GM23338 (cell line): ENCODE results near the gene C22orf23. TPM values are rescaled to one million over a fixed set of nuclear protein-coding genes. Genes with fewer than 3 reads are reported as not detected.

Experiments
- ATAC-seq: fragments of 200-7000 bp; cut with Tn5 transposase; 3 replicates; pipeline ENCODE4 v1.9.1; 2020
- DNase-seq: peaks from one replicate; pipeline ENCODE4 v3.0.0-alpha.2; 2015; ENCODE audit warnings: low spot score
- H2AFZ ChIP-seq: fragments of 200-600 bp; sonication (generic); 2 replicates; pipeline ENCODE4 v1.8.0; 2016; ENCODE audit warnings: antibody characterized with exemption, mild to moderate bottlenecking, moderate library complexity
- H3F3A ChIP-seq: fragments of 200-600 bp; sonication (generic); replicated peaks from 2 replicates; pipeline ENCODE4 v1.8.0; 2017; ENCODE audit warnings: antibody characterized with exemption, mixed run types, low read depth
- H3K27ac ChIP-seq: fragments of 200-600 bp; sonication (generic); 2 replicates; pipeline ENCODE4 v1.6.1; 2016; ENCODE audit warnings: low read depth
- H3K27me3 ChIP-seq: fragments of 200-600 bp; sonication (generic); 2 replicates; pipeline ENCODE4 v1.8.0; 2016; ENCODE audit warnings: mild to moderate bottlenecking, mixed run types, moderate library complexity; ENCODE audit not compliant: insufficient read depth
- H3K36me3 ChIP-seq: fragments of 200-600 bp; sonication (generic); 2 replicates; pipeline ENCODE4 v1.8.0; 2016; ENCODE audit warnings: mild to moderate bottlenecking; ENCODE audit not compliant: insufficient read depth
- H3K4me1 ChIP-seq: fragments of 200-600 bp; sonication (generic); 2 replicates; pipeline ENCODE4 v1.8.0; 2016; ENCODE audit warnings: mild to moderate bottlenecking, moderate library complexity; ENCODE audit not compliant: insufficient read depth
- H3K4me2 ChIP-seq: fragments of 200-600 bp; sonication (generic); 2 replicates; pipeline ENCODE4 v1.7.1; 2017; ENCODE audit warnings: mixed run types
- H3K4me3 ChIP-seq: fragments of 200-600 bp; sonication (generic); 2 replicates; pipeline ENCODE4 v1.6.1; 2016; ENCODE audit warnings: mixed run types
- H3K79me2 ChIP-seq: fragments of 200-600 bp; sonication (generic); replicated peaks from 2 replicates; pipeline ENCODE4 v1.8.0; 2017; ENCODE audit warnings: mild to moderate bottlenecking; ENCODE audit not compliant: insufficient read depth
- H3K9me2 ChIP-seq: fragments of 200-600 bp; sonication (generic); 2 replicates; pipeline ENCODE4 v1.8.0; 2017; ENCODE audit not compliant: insufficient read depth
- H4K20me1 ChIP-seq: fragments of 200-600 bp; sonication (generic); replicated peaks from 2 replicates; pipeline ENCODE4 v1.8.0; 2017; ENCODE audit warnings: mild to moderate bottlenecking; ENCODE audit not compliant: insufficient read depth
- H3K27ac Mint-ChIP-seq: 2 replicates; pipeline ENCODE4 v1.8.0; 2020; ENCODE audit warnings: inconsistent platforms, mild to moderate bottlenecking, moderate library complexity, mixed read lengths
- H3K27me3 Mint-ChIP-seq: 3 replicates; pipeline ENCODE4 v1.8.0; 2022; ENCODE audit warnings: low read depth, mild to moderate bottlenecking, moderate library complexity, mixed read lengths, inconsistent platforms; ENCODE audit not compliant: insufficient read depth, poor library complexity
- H3K36me3 Mint-ChIP-seq: 3 replicates; pipeline ENCODE4 v1.8.0; 2021; ENCODE audit warnings: low read depth, mild to moderate bottlenecking, inconsistent platforms, moderate library complexity, mixed read lengths
- H3K4me1 Mint-ChIP-seq: 3 replicates; pipeline ENCODE4 v1.8.0; 2020; ENCODE audit warnings: mild to moderate bottlenecking, inconsistent platforms, mixed read lengths
- H3K4me3 Mint-ChIP-seq: 3 replicates; pipeline ENCODE4 v1.8.0; 2021; ENCODE audit warnings: moderate library complexity, mild to moderate bottlenecking, inconsistent platforms, mixed read lengths
- H3K9me3 Mint-ChIP-seq: 3 replicates; pipeline ENCODE4 v1.8.0; 2020; ENCODE audit warnings: moderate library complexity, mild to moderate bottlenecking, inconsistent platforms, mixed read lengths
- CREB1 ChIP-seq: fragments of 250-450 bp; sonication (Bioruptor Pico); IDR thresholded peaks from 2 replicates; pipeline ENCODE4 v1.5.0; 2020; ENCODE audit warnings: low read depth, mild to moderate bottlenecking, moderate library complexity
- CTCF ChIP-seq, 2 experiments: fragments of 200-600 bp in 1 of 2; sonication (generic) in 1 of 2; conservative IDR thresholded peaks; 2 replicates each; pipeline versions ENCODE4 v1.5.1 to v1.6.1; 2016 to 2017; ENCODE audit warnings: antibody characterized with exemption in 2 of 2, low read depth in 2 of 2, mild to moderate bottlenecking in 2 of 2, moderate library complexity in 1 of 2
- ETS1 ChIP-seq: IDR thresholded peaks from 2 replicates; pipeline ENCODE4 v1.6.1; 2016; ENCODE audit warnings: antibody characterized with exemption
- EZH2 ChIP-seq: fragments of 200-600 bp; sonication (generic); IDR thresholded peaks from one replicate; pipeline ENCODE4 v1.8.0; 2017; ENCODE audit warnings: antibody characterized with exemption, mild to moderate bottlenecking, low read depth; ENCODE audit not compliant: unreplicated experiment
- EZH2phosphoT487 ChIP-seq: fragments of 200-600 bp; sonication (generic); IDR thresholded peaks from one replicate; pipeline ENCODE4 v1.8.1; 2018; ENCODE audit warnings: antibody characterized with exemption; ENCODE audit not compliant: unreplicated experiment
- POLR2AphosphoS5 ChIP-seq: IDR thresholded peaks from 2 replicates; pipeline ENCODE4 v1.6.1; 2016; ENCODE audit warnings: antibody characterized with exemption, low read depth
- REST ChIP-seq: IDR thresholded peaks from one replicate; pipeline ENCODE4 v1.6.1; 2018; ENCODE audit warnings: antibody characterized with exemption; ENCODE audit not compliant: unreplicated experiment
- ZNF331 ChIP-seq: fragments of 250-450 bp; sonication (Bioruptor Pico); IDR thresholded peaks from 2 replicates; pipeline ENCODE4 v1.5.0; 2020; ENCODE audit warnings: low read depth, mild to moderate bottlenecking, moderate library complexity
- polyA plus RNA-seq: library from polyadenylated mRNA; unstranded; fragments of >200 nt; fragmentation: Nextera tagmentation; extraction: Ambion mirVana; gene quantifications from 2 replicates; pipeline ENCODE4 v1.2.1, GENCODE V29; 2016
- total RNA-seq: library from RNA; depleted of rRNA; stranded (reverse); fragments of >200 nt; shearing (Covaris generic); gene quantifications from 2 replicates; pipeline ENCODE4 v1.2.3, GENCODE V29; 2014

C22orf23 gene
- total and polyA plus RNA-seq, 2 experiments from 2014 or later, result 0.38 TPM; not detected in 1

GRCh38 chr22:37991731-37992442, 38.5 kb upstream of the C22orf23 start (continued):
- TF ChIP-seq ETS1, result no peak
- TF ChIP-seq ZNF331, result no peak
- TF ChIP-seq CREB1 (CRISPR knock-in tag), result no peak
- TF ChIP-seq POLR2AphosphoS5, result no peak
- no peak for TF ChIP-seq EZH2phosphoT487

GRCh38 chr22:37990862-37991261, 37.5 kb upstream of the C22orf23 start:
- no peak for ATAC-seq
- H2AFZ ChIP-seq, result no peak overlapping the region
- H4K20me1 ChIP-seq, result no peaks in the 10 kb centered on the region

More at GRCh38 chr22:37990862-37991261, 37.5 kb upstream of the C22orf23 start:
- Mint-ChIP-seq H3K4me1 (peaks cover 3% of the 10 kb centered on the region), H3K27ac (no peak overlapping the region), H3K4me3 (no peak overlapping the region), H3K36me3 (no peaks in the 10 kb centered on the region), H3K9me3 (no peaks in the 10 kb centered on the region), H3K27me3 (peaks cover 8% of the 10 kb centered on the region)
- no peak for DNase-seq
- Histone ChIP-seq H3K4me2 (no peak overlapping the region), H3K27me3 (no peaks in the 10 kb centered on the region), H3K27ac (no peak overlapping the region), H3K9me2 (no peaks in the 10 kb centered on the region), H3K4me3 (no peak overlapping the region), H3K36me3 (no peaks in the 10 kb centered on the region), H3K79me2 (no peaks in the 10 kb centered on the region), H3F3A (no peaks in the 10 kb centered on the region), H3K4me1 (no peaks in the 10 kb centered on the region)
- no peak for TF ChIP-seq POLR2AphosphoS5
- no peak for TF ChIP-seq ETS1
- no peak for TF ChIP-seq CTCF (conservative IDR thresholded peaks at IDR 0.05; ENCODE audit: low read depth in 2 of 2)
- no peak for TF ChIP-seq CREB1 (CRISPR knock-in tag)
- no peak for TF ChIP-seq EZH2
- no peak for TF ChIP-seq REST
